ENCODE results near the gene CISD1. TPM values are rescaled to one million over a fixed set of nuclear protein-coding genes. Genes with fewer than 3 reads are reported as not detected.

CISD1 gene
- total RNA-seq, 2 experiments from 2014 or later: 23.9 to 25.8 TPM

DNA sequence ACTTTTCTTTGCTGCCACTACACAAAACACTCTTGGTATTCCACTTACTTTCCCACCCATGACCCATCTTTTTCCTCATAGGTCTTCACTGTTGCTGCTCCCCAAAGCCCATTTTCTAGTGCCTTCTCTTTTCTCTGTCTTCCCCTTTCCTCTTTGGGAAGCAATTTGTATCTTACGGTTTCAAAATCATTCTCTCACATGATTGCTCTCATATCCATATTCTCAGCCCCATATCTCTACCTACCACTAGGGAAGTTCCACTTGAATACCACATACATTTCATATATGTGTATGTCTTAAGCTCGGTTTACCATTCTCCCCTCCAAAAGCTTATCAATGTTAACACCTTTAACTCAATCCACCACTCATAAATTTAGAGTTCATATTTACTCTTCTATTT lies 62.7 kb downstream of the CISD1 start:
- DNase-seq (no peak), ATAC-seq (ENCODE audit: low read depth) (no peak)
- peaks cover 16% of the 10 kb centered on the region for H3K4me1 Mint-ChIP-seq
- POLR2A ChIA-PET: no interaction called here
- H3K4me3 Mint-ChIP-seq: no peak overlapping the region
- H3K27me3 Mint-ChIP-seq: peaks cover 15% of the 10 kb centered on the region
- peaks cover 2% of the 10 kb centered on the region for H3K36me3 Mint-ChIP-seq
- H3K9me3 Mint-ChIP-seq: no peaks in the 10 kb centered on the region
- H3K27ac Mint-ChIP-seq: no peak overlapping the region

- POLR2A ChIA-PET: interaction anchor here (0.7 to 2.1 kb wide), 6 partner anchors 18 to 142 kb away, joined by 3 to 17 read pairs (median 4); partner anchors contain the start of genes CISD1, IPMK and TFAM
- ATAC-seq (ENCODE audit: low read depth) (peak; percentile 95), DNase-seq (peak; percentile 84)
- no peaks in the 10 kb centered on the region for H3K9me3 Mint-ChIP-seq
- H3K27ac Mint-ChIP-seq: peak within 1 kb of the TSS; percentile 71
- H3K4me1 Mint-ChIP-seq: peaks cover 27% of the 10 kb centered on the region
- H3K4me3 Mint-ChIP-seq: peak within 1 kb of the TSS; percentile 96
- peaks cover 9% of the 10 kb centered on the region for H3K27me3 Mint-ChIP-seq
- H3K36me3 Mint-ChIP-seq: peaks cover 6% of the 10 kb centered on the region
These were observed 65.9 kb downstream of the CISD1 start, which contains the start of gene UBE2D1 for GRCh38 chr10:58334817-58335305. TSS of gene UBE2D1 (plus strand) at chr10:58335006. CDS start at chr10:58335202, 196 bp downstream.

- Mint-ChIP-seq H3K4me1 (peaks cover 27% of the 10 kb centered on the region), H3K27ac (peak overlapping the region; percentile 71), H3K27me3 (peaks cover 8% of the 10 kb centered on the region), H3K9me3 (no peaks in the 10 kb centered on the region), H3K4me3 (peak overlapping the region; percentile 96), H3K36me3 (peaks cover 6% of the 10 kb centered on the region)
- POLR2A ChIA-PET: interaction anchor here (1.0 to 2.1 kb wide), 4 partner anchors 17 to 67 kb away, joined by 3 to 17 read pairs (median 5); partner anchors contain the start of genes CISD1, IPMK and TFAM
- ATAC-seq (ENCODE audit: low read depth): peak; percentile 36
- DNase-seq: peak; percentile 45
These were observed 66.5 kb downstream of the CISD1 start for GRCh38 chr10:58335306-58336005.

- H3K36me3 Mint-ChIP-seq: peaks cover 6% of the 10 kb centered on the region
- DNase-seq (no peak), ATAC-seq (ENCODE audit: low read depth) (no peak)
- peaks cover 7% of the 10 kb centered on the region for H3K27me3 Mint-ChIP-seq
- peaks cover 33% of the 10 kb centered on the region for H3K4me1 Mint-ChIP-seq
- H3K27ac Mint-ChIP-seq: no peak overlapping the region
- H3K4me3 Mint-ChIP-seq: peak overlapping the region; percentile 96
- POLR2A ChIA-PET: interaction anchor here (1.1 to 2.1 kb wide), 3 partner anchors 36 to 68 kb away, joined by 3 to 17 read pairs (median 7); partner anchors contain the start of genes CISD1, IPMK and TFAM
- no peaks in the 10 kb centered on the region for H3K9me3 Mint-ChIP-seq
These were observed 67.3 kb downstream of the CISD1 start for GRCh38 chr10:58336242-58336641.

Other genes with a start within 250 kb of the CISD1 start
- 1 to 10 TPM; 6.7 to 7.0 TPM for gene IPMK, start 1.3 kb upstream of the CISD1 start, total RNA-seq
- gene UBE2D1, start 65.8 kb downstream of the CISD1 start, total RNA-seq: 10 to 100 TPM; 10.9 to 12.7 TPM
- gene TFAM, start 116.2 kb downstream of the CISD1 start, total RNA-seq: 10 to 100 TPM; 52.7 to 56.8 TPM
- under 1 TPM in 1 of 2 experiments, not detected in 1; 0.06 TPM for gene BICC1, start 243.7 kb downstream of the CISD1 start, total RNA-seq

Data from activated naive CD8-positive, alpha-beta T cell treated with anti-CD3 and anti-CD28 coated beads, Interleukin-2, amount 10 ng/mL, durations not matched to agents 7 days and 5 days (primary cell).